Uterus (tissue), 4 donors: Measurements from ENCODE around the gene STARD5. TPM values are rescaled to one million over a fixed set of nuclear protein-coding genes. Genes with fewer than 3 reads are reported as not detected.

Experiments
- DNase-seq, 2 donors: peaks; one replicate each; pipeline ENCODE4 v3.0.0-alpha.2; 2019 to 2020
- H3K27ac ChIP-seq, 2 donors: fragments of 200-600 bp; sonication (generic); 1 replicate in 1 of 2; 2 replicates in 1 of 2; pipeline ENCODE4 v1.5.1; 2016 to 2018
- H3K27me3 ChIP-seq, 2 donors: fragments of 200-600 bp; sonication (generic); one replicate each; pipeline ENCODE4 v1.5.1; 2018 to 2019; ENCODE audit warnings: control low read depth in 1 of 2
- H3K36me3 ChIP-seq, 2 donors: fragments of 200-600 bp; sonication (generic); one replicate each; pipeline ENCODE4 v1.5.1; 2019; ENCODE audit warnings: control low read depth in 1 of 2
- H3K4me1 ChIP-seq, 2 donors: fragments of 200-600 bp; sonication (generic); one replicate each; pipeline ENCODE4 v1.5.1; 2018 to 2019; ENCODE audit warnings: control low read depth in 1 of 2
- H3K4me3 ChIP-seq, 2 donors: fragments of 200-600 bp; sonication (generic); 1 replicate in 1 of 2; 2 replicates in 1 of 2; pipeline ENCODE4 v1.5.1; 2018 to 2019; ENCODE audit warnings: mild to moderate bottlenecking in 1 of 2
- H3K9me3 ChIP-seq, 2 donors: fragments of 200-600 bp; sonication (generic); one replicate each; pipeline ENCODE4 v1.5.1; 2019; ENCODE audit warnings: control low read depth in 1 of 2
- POLR2A ChIP-seq, 2 donors: fragments of 450-650 bp; IDR thresholded peaks; one replicate each; pipeline ENCODE4 v1.6.1; 2016; ENCODE audit warnings: antibody characterized with exemption in 2 of 2, mild to moderate bottlenecking in 1 of 2, moderate library complexity in 1 of 2
- intact Hi-C: fragments of 100-400 bp; cut with DNase I; formaldehyde crosslinking; loops from one replicate; pipeline ENCODE4 v1.15.1; 2023; ENCODE audit warnings: low total_unique reads
- total RNA-seq, 4 donors: library from RNA; depleted of rRNA in 3 of 4; stranded (reverse); fragments of >200 nt in 3 of 4; gene quantifications; one replicate each; pipeline versions ENCODE4 v1.1.0 to v1.2.4, GENCODE V29; 2014 to 2023
- TF ChIP-seq, protein P1 (sequence below), 4 experiments: fragments of 200-600 bp in 2 of 4; fragments of 450-650 bp in 2 of 4; sonication (generic) in 2 of 4; IDR thresholded peaks; one replicate each; pipeline ENCODE4 v1.5.1; 2016 to 2019; ENCODE audit warnings: antibody characterized with exemption in 4 of 4, mild to moderate bottlenecking in 2 of 4, moderate library complexity in 1 of 4
- donor health status: DM: yes; HTN: yes; CAD: no.

STARD5 gene
- total RNA-seq, 4 donors from 2014 or later = 8.5 to 20.6 (median 19.7) TPM

DNA sequence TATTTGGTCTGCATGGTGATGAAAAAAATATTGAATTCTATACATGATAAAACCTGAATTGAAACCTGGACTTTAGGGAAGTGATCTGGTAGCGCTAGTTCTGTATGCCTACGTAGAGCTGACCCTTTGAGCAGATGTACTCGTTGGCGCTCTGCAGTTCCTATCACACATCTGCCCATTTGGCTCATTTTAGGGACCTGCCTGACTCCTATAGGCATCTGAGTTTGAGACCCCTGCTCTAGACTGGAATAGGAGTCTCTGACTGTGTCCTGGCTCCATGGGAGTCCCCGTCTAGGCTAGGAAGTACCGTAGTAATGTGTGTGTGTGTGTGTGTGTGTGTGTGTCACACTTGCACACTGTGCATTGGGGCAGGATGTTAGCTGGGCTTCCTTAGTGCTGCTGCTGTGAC lies 21.2 kb downstream of the STARD5 start:
- H3K4me3 ChIP-seq = no peak overlapping the region
- H3K27me3 ChIP-seq = no peaks in the 10 kb centered on the region
- DNase-seq = no peak
- intact Hi-C loops = no loop called here
- no peaks in the 10 kb centered on the region for H3K36me3 ChIP-seq
- H3K27ac ChIP-seq = no peak overlapping the region
- no peaks in the 10 kb centered on the region for H3K4me1 ChIP-seq
- no peak for TF ChIP-seq POLR2A (IDR thresholded peaks at IDR 0.05)
- TF ChIP-seq, protein P1, sequence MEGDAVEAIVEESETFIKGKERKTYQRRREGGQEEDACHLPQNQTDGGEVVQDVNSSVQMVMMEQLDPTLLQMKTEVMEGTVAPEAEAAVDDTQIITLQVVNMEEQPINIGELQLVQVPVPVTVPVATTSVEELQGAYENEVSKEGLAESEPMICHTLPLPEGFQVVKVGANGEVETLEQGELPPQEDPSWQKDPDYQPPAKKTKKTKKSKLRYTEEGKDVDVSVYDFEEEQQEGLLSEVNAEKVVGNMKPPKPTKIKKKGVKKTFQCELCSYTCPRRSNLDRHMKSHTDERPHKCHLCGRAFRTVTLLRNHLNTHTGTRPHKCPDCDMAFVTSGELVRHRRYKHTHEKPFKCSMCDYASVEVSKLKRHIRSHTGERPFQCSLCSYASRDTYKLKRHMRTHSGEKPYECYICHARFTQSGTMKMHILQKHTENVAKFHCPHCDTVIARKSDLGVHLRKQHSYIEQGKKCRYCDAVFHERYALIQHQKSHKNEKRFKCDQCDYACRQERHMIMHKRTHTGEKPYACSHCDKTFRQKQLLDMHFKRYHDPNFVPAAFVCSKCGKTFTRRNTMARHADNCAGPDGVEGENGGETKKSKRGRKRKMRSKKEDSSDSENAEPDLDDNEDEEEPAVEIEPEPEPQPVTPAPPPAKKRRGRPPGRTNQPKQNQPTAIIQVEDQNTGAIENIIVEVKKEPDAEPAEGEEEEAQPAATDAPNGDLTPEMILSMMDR (IDR thresholded peaks at IDR 0.05) = no peak
- H3K9me3 ChIP-seq = no peaks in the 10 kb centered on the region

DNA sequence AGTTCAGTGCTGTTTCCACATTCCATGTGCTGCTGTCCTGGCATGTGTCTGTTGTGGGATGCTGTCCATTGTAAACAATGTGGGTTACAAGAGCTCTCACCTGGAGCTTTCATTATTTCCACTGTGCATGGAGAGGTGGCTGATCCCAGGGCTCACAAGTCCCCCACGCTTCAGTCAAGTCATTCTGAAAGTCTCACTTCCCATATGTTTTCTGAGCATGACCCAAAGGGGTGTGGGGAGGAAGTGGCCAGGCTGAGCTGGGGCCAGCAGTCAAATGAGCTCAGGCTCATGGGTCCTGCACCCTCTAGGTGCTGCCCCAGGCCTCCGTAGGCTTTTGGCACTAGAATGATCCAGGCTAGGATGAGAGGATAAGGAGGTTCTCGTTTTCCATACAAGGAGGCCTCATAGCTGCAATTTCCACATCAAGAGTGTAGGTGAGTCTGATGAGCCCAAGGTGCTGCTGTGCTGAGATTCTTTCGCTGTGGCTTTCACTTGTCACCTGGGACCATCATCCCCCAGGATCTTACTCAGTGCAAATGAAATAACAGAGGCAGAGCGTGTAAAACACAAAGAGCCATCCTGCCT lies 22.0 kb downstream of the STARD5 start:
- H3K4me3 ChIP-seq = no peak overlapping the region
- TF ChIP-seq, protein P1 (IDR thresholded peaks at IDR 0.05) = no peak
- TF ChIP-seq POLR2A (IDR thresholded peaks at IDR 0.05) = no peak
- H3K9me3 ChIP-seq = no peaks in the 10 kb centered on the region
- no peaks in the 10 kb centered on the region for H3K27me3 ChIP-seq
- intact Hi-C loops = no loop called here
- DNase-seq = no peak
- H3K27ac ChIP-seq = no peak overlapping the region
- no peaks in the 10 kb centered on the region for H3K4me1 ChIP-seq
- no peaks in the 10 kb centered on the region for H3K36me3 ChIP-seq

DNA sequence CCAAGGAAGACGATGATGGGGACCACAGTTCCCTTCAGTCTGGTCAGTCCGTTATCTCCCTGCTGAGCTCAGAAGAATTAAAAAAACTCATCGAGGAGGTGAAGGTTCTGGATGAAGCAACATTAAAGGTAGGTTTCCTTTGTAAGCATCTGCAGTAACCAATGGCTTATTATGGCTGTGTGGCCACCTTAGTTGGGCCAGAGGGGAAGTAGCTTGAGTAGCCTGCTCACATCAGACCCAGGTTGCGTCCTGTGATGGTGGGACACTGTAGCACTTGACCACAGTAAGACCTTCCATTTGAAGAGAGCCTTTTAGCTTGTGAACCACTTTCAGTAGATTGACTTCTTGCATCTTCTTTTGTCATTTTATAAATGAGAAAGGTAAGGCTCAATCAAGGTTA lies 22.6 kb downstream of the STARD5 start:
- no peaks in the 10 kb centered on the region for H3K9me3 ChIP-seq
- intact Hi-C loops = no loop called here
- DNase-seq = no peak
- no peaks in the 10 kb centered on the region for H3K4me1 ChIP-seq
- H3K36me3 ChIP-seq = no peaks in the 10 kb centered on the region
- no peak overlapping the region for H3K27ac ChIP-seq
- no peaks in the 10 kb centered on the region for H3K27me3 ChIP-seq
- H3K4me3 ChIP-seq = no peak overlapping the region
- TF ChIP-seq, protein P1 (IDR thresholded peaks at IDR 0.05) = no peak
- no peak for TF ChIP-seq POLR2A (IDR thresholded peaks at IDR 0.05)

DNA sequence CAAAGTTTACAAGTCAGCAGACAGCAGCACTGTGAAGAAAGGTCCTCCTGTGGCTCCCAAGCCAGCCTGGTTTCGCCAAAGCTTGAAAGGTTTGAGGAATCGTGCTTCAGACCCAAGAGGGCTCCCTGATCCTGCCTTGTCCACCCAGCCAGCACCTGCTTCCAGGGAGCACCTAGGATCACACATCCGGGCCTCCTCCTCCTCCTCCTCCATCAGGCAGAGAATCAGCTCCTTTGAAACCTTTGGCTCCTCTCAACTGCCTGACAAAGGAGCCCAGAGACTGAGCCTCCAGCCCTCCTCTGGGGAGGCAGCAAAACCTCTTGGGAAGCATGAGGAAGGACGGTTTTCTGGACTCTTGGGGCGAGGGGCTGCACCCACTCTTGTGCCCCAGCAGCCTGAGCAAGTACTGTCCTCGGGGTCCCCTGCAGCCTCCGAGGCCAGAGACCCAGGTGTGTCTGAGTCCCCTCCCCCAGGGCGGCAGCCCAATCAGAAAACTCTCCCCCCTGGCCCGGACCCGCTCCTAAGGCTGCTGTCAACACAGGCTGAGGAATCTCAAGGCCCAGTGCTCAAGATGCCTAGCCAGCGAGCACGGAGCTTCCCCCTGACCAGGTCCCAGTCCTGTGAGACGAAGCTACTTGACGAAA lies 24.2 kb downstream of the STARD5 start:
- H3K27me3 ChIP-seq = no peaks in the 10 kb centered on the region
- TF ChIP-seq, protein P1 (IDR thresholded peaks at IDR 0.05) = no peak
- no peak for TF ChIP-seq POLR2A (IDR thresholded peaks at IDR 0.05)
- DNase-seq = no peak
- intact Hi-C loops = no loop called here
- no peak overlapping the region for H3K27ac ChIP-seq
- no peaks in the 10 kb centered on the region for H3K9me3 ChIP-seq
- no peak overlapping the region for H3K4me3 ChIP-seq
- H3K4me1 ChIP-seq = no peaks in the 10 kb centered on the region
- H3K36me3 ChIP-seq = no peaks in the 10 kb centered on the region

DNA sequence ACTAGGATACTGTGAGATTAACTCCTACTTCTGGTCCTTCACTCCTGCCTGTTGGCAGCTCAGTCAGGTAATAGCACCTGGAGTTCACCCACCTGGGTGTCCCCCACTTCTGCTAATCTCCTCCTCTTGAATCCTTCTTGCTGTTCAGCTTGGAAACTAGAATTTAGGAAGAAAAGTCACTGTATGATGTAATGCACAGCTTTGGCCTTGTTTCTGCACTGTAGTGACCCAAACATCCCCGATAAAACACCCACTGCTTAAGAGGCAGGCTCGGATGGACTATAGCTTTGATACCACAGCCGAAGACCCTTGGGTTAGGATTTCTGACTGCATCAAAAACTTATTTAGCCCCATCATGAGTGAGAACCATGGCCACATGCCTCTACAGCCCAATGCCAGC lies 24.8 kb downstream of the STARD5 start:
- intact Hi-C loops = no loop called here
- TF ChIP-seq, protein P1 (IDR thresholded peaks at IDR 0.05) = no peak
- TF ChIP-seq POLR2A (IDR thresholded peaks at IDR 0.05) = no peak
- no peaks in the 10 kb centered on the region for H3K9me3 ChIP-seq
- DNase-seq = no peak
- H3K4me1 ChIP-seq = no peaks in the 10 kb centered on the region
- H3K4me3 ChIP-seq = no peak overlapping the region
- H3K36me3 ChIP-seq = no peaks in the 10 kb centered on the region
- no peaks in the 10 kb centered on the region for H3K27me3 ChIP-seq
- no peak overlapping the region for H3K27ac ChIP-seq
